A172 (cell line): ENCODE results near the gene PI4K2A. TPM values are rescaled to one million over a fixed set of nuclear protein-coding genes. Genes with fewer than 3 reads are reported as not detected.
"Not testable (repeated sequence)": the region's sequence is repeated elsewhere in the genome, so short reads cannot be mapped to it uniquely, and the experiment has no call there.

ENCODE experiments used
- DNase-seq: peaks from one replicate; pipeline ENCODE4 v3.0.0-alpha.2; 2015; ENCODE audit warnings: low spot score
- total RNA-seq: library from RNA; depleted of rRNA; stranded (reverse); fragments of >200 nt; shearing (Covaris generic); gene quantifications from 2 replicates; pipeline ENCODE4 v1.2.3, GENCODE V29; 2014

PI4K2A gene
- total RNA-seq, 1 experiment from 2014 or later, result 31.7 TPM

- no peak for DNase-seq
These were observed 9.4 kb upstream of the PI4K2A start for GRCh38 chr10:97631098-97631497.

- DNase-seq, result peak; percentile 81
These were observed 7.3 kb upstream of the PI4K2A start, which contains the start of gene MORN4 for GRCh38 chr10:97632949-97633884. Gene MORN4, minus strand, starts transcription at chr10:97633500. Its CDS starts 13,847 bp downstream, at chr10:97619653.

- no peak for DNase-seq
These were observed 6.5 kb upstream of the PI4K2A start for GRCh38 chr10:97633921-97634320.

- DNase-seq, result no peak
These were observed 4.9 kb upstream of the PI4K2A start for GRCh38 chr10:97635577-97635976.

GRCh38 chr10:97639090-97639489, 1.4 kb upstream of the PI4K2A start:
- not testable (repeated sequence) for DNase-seq

GRCh38 chr10:97640868-97641811, 669 bp downstream of the PI4K2A start:
- DNase-seq, result peak; percentile 23

- not testable (repeated sequence) for DNase-seq
These were observed 2.1 kb downstream of the PI4K2A start for GRCh38 chr10:97642471-97643159.

GRCh38 chr10:97643441-97643985, 3.0 kb downstream of the PI4K2A start:
- DNase-seq, result no peak

GRCh38 chr10:97644936-97645335, 4.5 kb downstream of the PI4K2A start:
- DNase-seq, result no peak

GRCh38 chr10:97647556-97647955, 7.1 kb downstream of the PI4K2A start:
- peak; percentile 25 for DNase-seq

- peak; percentile 97 for DNase-seq
These were observed 8.3 kb downstream of the PI4K2A start for GRCh38 chr10:97648562-97649404.

- DNase-seq, result not testable (repeated sequence)
These were observed 8.9 kb downstream of the PI4K2A start for GRCh38 chr10:97649405-97649750.

GRCh38 chr10:97650726-97651125, 10.3 kb downstream of the PI4K2A start:
- DNase-seq, result no peak

- DNase-seq, result peak; percentile 43
These were observed 11.3 kb downstream of the PI4K2A start for GRCh38 chr10:97651773-97652172.

GRCh38 chr10:97656777-97657176, 16.3 kb downstream of the PI4K2A start:
- no peak for DNase-seq

GRCh38 chr10:97659589-97659988, 19.1 kb downstream of the PI4K2A start:
- no peak for DNase-seq

- DNase-seq, result no peak
These were observed 23.9 kb downstream of the PI4K2A start for GRCh38 chr10:97664282-97664850.

- no peak for DNase-seq
These were observed 26.5 kb downstream of the PI4K2A start for GRCh38 chr10:97666992-97667391.

- DNase-seq, result no peak
These were observed 27.0 kb downstream of the PI4K2A start for GRCh38 chr10:97667463-97667862.

GRCh38 chr10:97669571-97669970, 29.1 kb downstream of the PI4K2A start:
- DNase-seq, result no peak
